GM12878 (cell line): ENCODE results near the gene THSD8. TPM values are rescaled to one million over a fixed set of nuclear protein-coding genes. Genes with fewer than 3 reads are reported as not detected.

Experiments
- BCL11A ChIP-seq: IDR thresholded peaks from 2 replicates; pipeline ENCODE4 v1.6.1; 2011; ENCODE audit warnings: low read depth, low read length
- ELK1 ChIP-seq: IDR thresholded peaks from 2 replicates; pipeline ENCODE4 v1.6.1; 2012; ENCODE audit warnings: low read depth, low read length, improper control_type of control experiment
- KDM1A ChIP-seq: fragments of 200-600 bp; sonication (generic); IDR thresholded peaks from 2 replicates; pipeline ENCODE4 v1.6.1; 2016; ENCODE audit warnings: borderline replicate concordance
- LARP7 ChIP-seq: fragments of 450-650 bp; IDR thresholded peaks from 2 replicates; pipeline ENCODE4 v1.6.1; 2017; ENCODE audit warnings: mild to moderate bottlenecking
- MEF2B ChIP-seq: fragments of 450-650 bp; IDR thresholded peaks from 2 replicates; pipeline ENCODE4 v1.6.1; 2018; ENCODE audit warnings: mild to moderate bottlenecking, moderate library complexity; ENCODE audit not compliant: partially characterized antibody, poor library complexity, severe bottlenecking
- MYB ChIP-seq: fragments of 150-350 bp; IDR thresholded peaks from 2 replicates; pipeline ENCODE4 v1.6.1; 2014; ENCODE audit warnings: mild to moderate bottlenecking, low read depth, low read length, borderline replicate concordance
- NBN ChIP-seq: fragments of 450-650 bp; IDR thresholded peaks from 2 replicates; pipeline ENCODE4 v1.6.1; 2016
- NFXL1 ChIP-seq: fragments of 450-650 bp; IDR thresholded peaks from 2 replicates; pipeline ENCODE4 v1.6.1; 2017; ENCODE audit warnings: antibody characterized with exemption, mild to moderate bottlenecking, borderline replicate concordance
- PAX5 ChIP-seq: IDR thresholded peaks from 2 replicates; pipeline ENCODE4 v1.6.1; 2011; ENCODE audit warnings: low read depth, low read length, borderline replicate concordance
- POLR2AphosphoS2 ChIP-seq: IDR thresholded peaks from 2 replicates; pipeline ENCODE4 v1.6.1; 2011; ENCODE audit warnings: low read depth, mild to moderate bottlenecking, low read length, improper control_type of control experiment, moderate library complexity
- RFX5 ChIP-seq: IDR thresholded peaks from 2 replicates; pipeline ENCODE4 v1.6.1; 2011; ENCODE audit warnings: low read depth, low read length, improper control_type of control experiment
- USF2 ChIP-seq: IDR thresholded peaks from 2 replicates; pipeline ENCODE4 v1.6.1; 2011; ENCODE audit warnings: low read depth, low read length, improper control_type of control experiment, borderline replicate concordance
- YY1 ChIP-seq: IDR thresholded peaks from 2 replicates; pipeline ENCODE4 v1.6.1; 2011; ENCODE audit warnings: low read depth, mild to moderate bottlenecking, low read length
- ZNF24 ChIP-seq: fragments of 450-650 bp; IDR thresholded peaks from 2 replicates; pipeline ENCODE4 v1.6.1; 2017; ENCODE audit warnings: antibody characterized with exemption, mild to moderate bottlenecking
- ZNF384 ChIP-seq: IDR thresholded peaks from 2 replicates; pipeline ENCODE4 v1.6.1; 2012; ENCODE audit warnings: low read depth, mild to moderate bottlenecking, low read length, improper control_type of control experiment, borderline replicate concordance
- polyA plus RNA-seq, 11 experiments: library from polyadenylated mRNA; depleted of rRNA in 4 of 11; unstranded in 6 of 11; stranded (reverse) in 5 of 11; fragments of >200 nt; fragmentation: Nextera tagmentation in 4 of 11; fragmentation: Illumina TruSeq in 1 of 11; extraction: Ambion mirVana in 4 of 11; extraction: Trizol in 1 of 11; gene quantifications; 1 replicate in 1 of 11; 2 replicates in 10 of 11; pipeline versions ENCODE4 v1.2.1 to v1.2.3, GENCODE V29; 2011 to 2016; ENCODE audit warnings: inconsistent platforms in 2 of 11, missing spikeins in 2 of 11, low read depth in 1 of 11
- total RNA-seq, 4 experiments: library from RNA; depleted of rRNA in 3 of 4; stranded (reverse); fragments of >200 nt in 3 of 4; fragmentation: Illumina TruSeq in 1 of 4; extraction: Trizol in 1 of 4; gene quantifications; 2 replicates each; pipeline versions ENCODE4 v1.2.1 to v1.2.3, GENCODE V29; 2013 to 2021
- TF ChIP-seq, protein P1 (sequence below): fragments of 450-650 bp; IDR thresholded peaks from 2 replicates; pipeline ENCODE4 v1.6.1; 2016; ENCODE audit warnings: mild to moderate bottlenecking
- TF ChIP-seq, protein P2 (sequence below): IDR thresholded peaks from 2 replicates; pipeline ENCODE4 v1.6.1; 2012; ENCODE audit warnings: mild to moderate bottlenecking, low read depth, low read length
- TF ChIP-seq, protein P3 (sequence below): fragments of 450-650 bp; IDR thresholded peaks from 2 replicates; pipeline ENCODE4 v1.6.1; 2017; ENCODE audit warnings: mild to moderate bottlenecking, moderate library complexity

THSD8 gene
- total and polyA plus RNA-seq, 10 of the 15 experiments (the other 5 are each of a cell fraction or from before 2014, with no cell fraction given): 0.24 to 32.3 (median 21.3) TPM; not detected in 2

DNA sequence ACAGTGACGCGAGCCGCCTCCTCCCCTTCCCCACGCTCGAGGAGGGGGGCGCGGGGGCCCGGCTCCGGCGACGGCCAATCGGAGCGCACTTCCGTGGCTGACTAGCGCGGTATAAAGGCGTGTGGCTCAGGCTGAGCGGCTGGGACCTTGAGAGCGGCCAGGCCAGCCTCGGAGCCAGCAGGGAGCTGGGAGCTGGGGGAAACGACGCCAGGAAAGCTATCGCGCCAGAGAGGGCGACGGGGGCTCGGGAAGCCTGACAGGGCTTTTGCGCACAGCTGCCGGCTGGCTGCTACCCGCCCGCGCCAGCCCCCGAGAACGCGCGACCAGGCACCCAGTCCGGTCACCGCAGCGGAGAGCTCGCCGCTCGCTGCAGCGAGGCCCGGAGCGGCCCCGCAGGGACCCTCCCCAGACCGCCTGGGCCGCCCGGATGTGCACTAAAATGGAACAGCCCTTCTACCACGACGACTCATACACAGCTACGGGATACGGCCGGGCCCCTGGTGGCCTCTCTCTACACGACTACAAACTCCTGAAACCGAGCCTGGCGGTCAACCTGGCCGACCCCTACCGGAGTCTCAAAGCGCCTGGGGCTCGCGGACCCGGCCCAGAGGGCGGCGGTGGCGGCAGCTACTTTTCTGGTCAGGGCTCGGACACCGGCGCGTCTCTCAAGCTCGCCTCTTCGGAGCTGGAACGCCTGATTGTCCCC lies 10.4 kb upstream of the THSD8 start, which contains the start of gene JUNB (continued):
- TF ChIP-seq ELK1 (peak; percentile 83), YY1 (peak; percentile 83), KDM1A (no peak), PAX5 (peak; percentile 90; the same call in 1 of the 2 replicates), NBN (peak; percentile 93), ZNF24 (peak; percentile 59; the same call in 1 of the 2 replicates), RFX5 (0 out of 2 replicates have a peak, but pooled peaks have one; percentile 32), NFXL1 (no peak), MYB (no peak), ZNF384 (peak; percentile 22; the same call in 1 of the 2 replicates), POLR2AphosphoS2 (peak; percentile 100), MEF2B (peak; percentile 51), BCL11A (peak; percentile 40; the same call in 1 of the 2 replicates), LARP7 (peak; percentile 100), USF2 (no peak; the same call in 1 of the 2 replicates)
- TF ChIP-seq, protein P1, sequence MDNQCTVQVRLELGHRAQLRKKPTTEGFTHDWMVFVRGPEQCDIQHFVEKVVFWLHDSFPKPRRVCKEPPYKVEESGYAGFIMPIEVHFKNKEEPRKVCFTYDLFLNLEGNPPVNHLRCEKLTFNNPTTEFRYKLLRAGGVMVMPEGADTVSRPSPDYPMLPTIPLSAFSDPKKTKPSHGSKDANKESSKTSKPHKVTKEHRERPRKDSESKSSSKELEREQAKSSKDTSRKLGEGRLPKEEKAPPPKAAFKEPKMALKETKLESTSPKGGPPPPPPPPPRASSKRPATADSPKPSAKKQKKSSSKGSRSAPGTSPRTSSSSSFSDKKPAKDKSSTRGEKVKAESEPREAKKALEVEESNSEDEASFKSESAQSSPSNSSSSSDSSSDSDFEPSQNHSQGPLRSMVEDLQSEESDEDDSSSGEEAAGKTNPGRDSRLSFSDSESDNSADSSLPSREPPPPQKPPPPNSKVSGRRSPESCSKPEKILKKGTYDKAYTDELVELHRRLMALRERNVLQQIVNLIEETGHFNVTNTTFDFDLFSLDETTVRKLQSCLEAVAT: peak; percentile 95
- TF ChIP-seq, protein P2, sequence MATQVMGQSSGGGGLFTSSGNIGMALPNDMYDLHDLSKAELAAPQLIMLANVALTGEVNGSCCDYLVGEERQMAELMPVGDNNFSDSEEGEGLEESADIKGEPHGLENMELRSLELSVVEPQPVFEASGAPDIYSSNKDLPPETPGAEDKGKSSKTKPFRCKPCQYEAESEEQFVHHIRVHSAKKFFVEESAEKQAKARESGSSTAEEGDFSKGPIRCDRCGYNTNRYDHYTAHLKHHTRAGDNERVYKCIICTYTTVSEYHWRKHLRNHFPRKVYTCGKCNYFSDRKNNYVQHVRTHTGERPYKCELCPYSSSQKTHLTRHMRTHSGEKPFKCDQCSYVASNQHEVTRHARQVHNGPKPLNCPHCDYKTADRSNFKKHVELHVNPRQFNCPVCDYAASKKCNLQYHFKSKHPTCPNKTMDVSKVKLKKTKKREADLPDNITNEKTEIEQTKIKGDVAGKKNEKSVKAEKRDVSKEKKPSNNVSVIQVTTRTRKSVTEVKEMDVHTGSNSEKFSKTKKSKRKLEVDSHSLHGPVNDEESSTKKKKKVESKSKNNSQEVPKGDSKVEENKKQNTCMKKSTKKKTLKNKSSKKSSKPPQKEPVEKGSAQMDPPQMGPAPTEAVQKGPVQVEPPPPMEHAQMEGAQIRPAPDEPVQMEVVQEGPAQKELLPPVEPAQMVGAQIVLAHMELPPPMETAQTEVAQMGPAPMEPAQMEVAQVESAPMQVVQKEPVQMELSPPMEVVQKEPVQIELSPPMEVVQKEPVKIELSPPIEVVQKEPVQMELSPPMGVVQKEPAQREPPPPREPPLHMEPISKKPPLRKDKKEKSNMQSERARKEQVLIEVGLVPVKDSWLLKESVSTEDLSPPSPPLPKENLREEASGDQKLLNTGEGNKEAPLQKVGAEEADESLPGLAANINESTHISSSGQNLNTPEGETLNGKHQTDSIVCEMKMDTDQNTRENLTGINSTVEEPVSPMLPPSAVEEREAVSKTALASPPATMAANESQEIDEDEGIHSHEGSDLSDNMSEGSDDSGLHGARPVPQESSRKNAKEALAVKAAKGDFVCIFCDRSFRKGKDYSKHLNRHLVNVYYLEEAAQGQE: peak; percentile 51; the same call in 1 of the 2 replicates
- TF ChIP-seq, protein P3, sequence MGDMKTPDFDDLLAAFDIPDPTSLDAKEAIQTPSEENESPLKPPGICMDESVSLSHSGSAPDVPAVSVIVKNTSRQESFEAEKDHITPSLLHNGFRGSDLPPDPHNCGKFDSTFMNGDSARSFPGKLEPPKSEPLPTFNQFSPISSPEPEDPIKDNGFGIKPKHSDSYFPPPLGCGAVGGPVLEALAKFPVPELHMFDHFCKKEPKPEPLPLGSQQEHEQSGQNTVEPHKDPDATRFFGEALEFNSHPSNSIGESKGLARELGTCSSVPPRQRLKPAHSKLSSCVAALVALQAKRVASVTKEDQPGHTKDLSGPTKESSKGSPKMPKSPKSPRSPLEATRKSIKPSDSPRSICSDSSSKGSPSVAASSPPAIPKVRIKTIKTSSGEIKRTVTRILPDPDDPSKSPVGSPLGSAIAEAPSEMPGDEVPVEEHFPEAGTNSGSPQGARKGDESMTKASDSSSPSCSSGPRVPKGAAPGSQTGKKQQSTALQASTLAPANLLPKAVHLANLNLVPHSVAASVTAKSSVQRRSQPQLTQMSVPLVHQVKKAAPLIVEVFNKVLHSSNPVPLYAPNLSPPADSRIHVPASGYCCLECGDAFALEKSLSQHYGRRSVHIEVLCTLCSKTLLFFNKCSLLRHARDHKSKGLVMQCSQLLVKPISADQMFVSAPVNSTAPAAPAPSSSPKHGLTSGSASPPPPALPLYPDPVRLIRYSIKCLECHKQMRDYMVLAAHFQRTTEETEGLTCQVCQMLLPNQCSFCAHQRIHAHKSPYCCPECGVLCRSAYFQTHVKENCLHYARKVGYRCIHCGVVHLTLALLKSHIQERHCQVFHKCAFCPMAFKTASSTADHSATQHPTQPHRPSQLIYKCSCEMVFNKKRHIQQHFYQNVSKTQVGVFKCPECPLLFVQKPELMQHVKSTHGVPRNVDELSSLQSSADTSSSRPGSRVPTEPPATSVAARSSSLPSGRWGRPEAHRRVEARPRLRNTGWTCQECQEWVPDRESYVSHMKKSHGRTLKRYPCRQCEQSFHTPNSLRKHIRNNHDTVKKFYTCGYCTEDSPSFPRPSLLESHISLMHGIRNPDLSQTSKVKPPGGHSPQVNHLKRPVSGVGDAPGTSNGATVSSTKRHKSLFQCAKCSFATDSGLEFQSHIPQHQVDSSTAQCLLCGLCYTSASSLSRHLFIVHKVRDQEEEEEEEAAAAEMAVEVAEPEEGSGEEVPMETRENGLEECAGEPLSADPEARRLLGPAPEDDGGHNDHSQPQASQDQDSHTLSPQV: peak; percentile 75
